GM10266 (cell line): ENCODE measurements around the gene RBFOX1.

Experiments used
- DNase-seq: peaks from one replicate; pipeline ENCODE4 v3.0.0; 2012; ENCODE audit errors: extremely low spot score
- TF ChIP-seq, protein P1 (sequence below): IDR thresholded peaks from 2 replicates; pipeline ENCODE4 v1.5.1; 2012; ENCODE audit warnings: mild to moderate bottlenecking, low read depth; ENCODE audit not compliant: control insufficient read depth, insufficient read depth; ENCODE audit errors: missing control alignments

Gene RBFOX1

DNA sequence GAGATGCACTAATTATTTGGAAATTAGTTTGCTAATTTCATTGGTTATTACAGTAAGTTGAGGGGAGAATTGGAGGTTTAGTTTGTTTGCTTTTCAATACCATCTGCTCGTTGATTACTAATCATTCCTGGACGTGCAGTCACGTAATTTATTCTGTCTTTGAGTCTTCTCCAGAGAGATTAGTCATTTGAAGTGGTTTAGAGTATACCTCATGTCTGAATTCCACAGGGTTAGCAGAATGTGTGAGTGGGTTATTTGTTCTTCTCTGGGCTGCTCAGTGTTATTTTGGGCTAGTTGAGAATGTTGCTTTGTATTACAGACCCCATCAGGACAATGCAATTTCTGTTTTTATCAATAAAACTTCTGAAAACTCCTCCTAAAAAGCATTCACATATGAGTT, 265.0 kb downstream of the RBFOX1 start:
- TF ChIP-seq, protein P1, sequence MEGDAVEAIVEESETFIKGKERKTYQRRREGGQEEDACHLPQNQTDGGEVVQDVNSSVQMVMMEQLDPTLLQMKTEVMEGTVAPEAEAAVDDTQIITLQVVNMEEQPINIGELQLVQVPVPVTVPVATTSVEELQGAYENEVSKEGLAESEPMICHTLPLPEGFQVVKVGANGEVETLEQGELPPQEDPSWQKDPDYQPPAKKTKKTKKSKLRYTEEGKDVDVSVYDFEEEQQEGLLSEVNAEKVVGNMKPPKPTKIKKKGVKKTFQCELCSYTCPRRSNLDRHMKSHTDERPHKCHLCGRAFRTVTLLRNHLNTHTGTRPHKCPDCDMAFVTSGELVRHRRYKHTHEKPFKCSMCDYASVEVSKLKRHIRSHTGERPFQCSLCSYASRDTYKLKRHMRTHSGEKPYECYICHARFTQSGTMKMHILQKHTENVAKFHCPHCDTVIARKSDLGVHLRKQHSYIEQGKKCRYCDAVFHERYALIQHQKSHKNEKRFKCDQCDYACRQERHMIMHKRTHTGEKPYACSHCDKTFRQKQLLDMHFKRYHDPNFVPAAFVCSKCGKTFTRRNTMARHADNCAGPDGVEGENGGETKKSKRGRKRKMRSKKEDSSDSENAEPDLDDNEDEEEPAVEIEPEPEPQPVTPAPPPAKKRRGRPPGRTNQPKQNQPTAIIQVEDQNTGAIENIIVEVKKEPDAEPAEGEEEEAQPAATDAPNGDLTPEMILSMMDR, result no peak
- no peak for DNase-seq

GRCh38 chr16:7601100-7601499, 268.5 kb downstream of the RBFOX1 start:
- TF ChIP-seq, protein P1, result no peak
- DNase-seq, result no peak

- TF ChIP-seq, protein P1, result no peak
- no peak for DNase-seq
These were observed 269.8 kb downstream of the RBFOX1 start for GRCh38 chr16:7602291-7602950.

DNA sequence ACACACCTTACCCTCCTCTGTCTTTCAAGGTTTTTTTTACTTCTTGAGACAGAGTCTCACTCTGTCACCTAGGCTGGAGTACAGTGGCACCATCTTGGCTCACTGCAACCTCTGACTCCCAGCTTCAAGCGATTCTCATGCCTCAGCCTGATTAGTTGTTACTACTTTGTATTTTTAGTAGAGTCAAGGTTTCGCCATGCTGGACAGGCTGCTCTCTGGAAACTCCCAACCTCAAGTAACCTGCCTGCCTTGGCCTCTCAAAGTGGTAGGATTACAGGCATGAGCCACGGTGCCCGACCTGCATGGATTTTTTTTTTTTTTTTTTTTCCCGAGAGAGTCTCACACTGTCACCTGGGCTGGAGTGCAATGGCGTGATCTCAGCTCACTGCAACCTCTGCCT, 273.2 kb downstream of the RBFOX1 start:
- TF ChIP-seq, protein P1, result no peak
- DNase-seq, result no peak

DNA sequence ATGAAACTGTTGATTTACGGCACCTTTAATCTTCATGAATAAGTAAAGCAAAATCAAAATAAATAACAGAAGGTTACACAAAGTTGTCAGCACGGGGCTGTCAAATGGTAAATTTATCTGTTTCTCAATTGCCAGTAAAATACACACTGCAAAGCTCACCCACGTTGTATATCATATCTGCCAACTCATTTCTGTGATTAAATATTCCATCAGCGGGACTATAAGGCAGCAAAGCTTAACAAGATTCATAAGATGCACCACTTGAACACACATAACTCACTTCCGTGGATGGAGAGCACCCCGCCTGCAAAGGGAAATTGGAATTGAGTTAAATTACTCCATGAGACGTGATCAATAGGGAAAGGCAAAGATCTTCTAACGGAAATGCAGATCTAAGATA, 280.0 kb downstream of the RBFOX1 start:
- TF ChIP-seq, protein P1, result no peak
- DNase-seq, result no peak

- TF ChIP-seq, protein P1, result no peak
- no peak for DNase-seq
These were observed 280.9 kb downstream of the RBFOX1 start for GRCh38 chr16:7613518-7613917.

GRCh38 chr16:7614021-7614795, 281.6 kb downstream of the RBFOX1 start:
- DNase-seq, result no peak
- TF ChIP-seq, protein P1, result no peak
